OCI-LY1 (cell line): ENCODE data around the gene BMERB1.
A peak's percentile ranks its signal among the peaks of the same experiment; 100 is the strongest.

ENCODE experiments used
- H2AFZ ChIP-seq: fragments of 200-600 bp; sonication (generic), shearing (Covaris generic); 2 replicates; pipeline ENCODE4 v1.6.0; 2014; ENCODE audit warnings: antibody characterized with exemption, mild to moderate bottlenecking, low read length
- H3F3A ChIP-seq: fragments of 200-600 bp; sonication (generic), shearing (Covaris generic); 2 replicates; pipeline ENCODE4 v1.6.0; 2014; ENCODE audit warnings: mild to moderate bottlenecking, antibody characterized with exemption, low read length, moderate library complexity; ENCODE audit not compliant: insufficient read depth
- H3K27ac ChIP-seq: fragments of 200-600 bp; sonication (generic); 2 replicates; pipeline ENCODE4 v1.5.1; 2014; ENCODE audit warnings: low read length, mixed run types, mild to moderate bottlenecking, low read depth; ENCODE audit not compliant: poor library complexity, severe bottlenecking
- H3K27me3 ChIP-seq: fragments of 200-600 bp; sonication (generic); 2 replicates; pipeline ENCODE4 v1.6.0; 2014; ENCODE audit warnings: antibody characterized with exemption, mild to moderate bottlenecking, low read length, moderate library complexity; ENCODE audit not compliant: insufficient read depth
- H3K36me3 ChIP-seq: fragments of 200-600 bp; sonication (generic); 2 replicates; pipeline ENCODE4 v1.6.1; 2014; ENCODE audit warnings: mild to moderate bottlenecking, antibody characterized with exemption, low read length, moderate library complexity, mixed read lengths; ENCODE audit not compliant: insufficient read depth
- H3K4me1 ChIP-seq: fragments of 200-600 bp; sonication (generic); 2 replicates; pipeline ENCODE4 v1.5.1; 2014; ENCODE audit warnings: mild to moderate bottlenecking, low read length, moderate library complexity; ENCODE audit not compliant: insufficient read depth, severe bottlenecking
- H3K4me2 ChIP-seq: fragments of 200-600 bp; sonication (generic), shearing (Covaris generic); 2 replicates; pipeline ENCODE4 v1.6.1; 2014; ENCODE audit warnings: low read length
- H3K4me3 ChIP-seq: fragments of 200-600 bp; sonication (generic); 2 replicates; pipeline ENCODE4 v1.5.1; 2014; ENCODE audit warnings: low read length, low read depth, mild to moderate bottlenecking, mixed read lengths; ENCODE audit not compliant: poor library complexity, severe bottlenecking
- H3K79me2 ChIP-seq: fragments of 200-600 bp; shearing (Covaris generic); 2 replicates; pipeline ENCODE4 v1.6.1; 2016; ENCODE audit warnings: mixed run types, low read length, mixed read lengths; ENCODE audit not compliant: insufficient read depth
- H3K9ac ChIP-seq: fragments of 200-600 bp; sonication (generic), shearing (Covaris generic); 2 replicates; pipeline ENCODE4 v1.6.1; 2014; ENCODE audit warnings: mild to moderate bottlenecking, low read length, mixed read lengths
- H3K9me2 ChIP-seq: fragments of 200-600 bp; sonication (generic), shearing (Covaris generic); 2 replicates; pipeline ENCODE4 v1.6.1; 2014; ENCODE audit warnings: low read depth, mild to moderate bottlenecking, low read length, mixed read lengths
- H3K9me3 ChIP-seq: fragments of 200-600 bp; shearing (Covaris generic); 2 replicates; pipeline ENCODE4 v1.6.1; 2014; ENCODE audit warnings: low read length, mixed read lengths
- H4K20me1 ChIP-seq: fragments of 200-600 bp; sonication (generic), shearing (Covaris generic); 2 replicates; pipeline ENCODE4 v1.6.0; 2016; ENCODE audit warnings: mild to moderate bottlenecking, low read length; ENCODE audit not compliant: insufficient read depth
- EZH2 ChIP-seq: fragments of 200-600 bp; sonication (generic), shearing (Covaris generic); IDR thresholded peaks from 2 replicates; pipeline ENCODE4 v1.8.0; 2017; ENCODE audit warnings: borderline replicate concordance, mixed run types, mild to moderate bottlenecking, antibody characterized with exemption, low read length, moderate library complexity, mixed read lengths
- TF ChIP-seq, protein P1 (sequence below): fragments of 200-600 bp; sonication (generic), shearing (Covaris generic); IDR thresholded peaks from 2 replicates; pipeline ENCODE4 v1.5.1; 2017; ENCODE audit warnings: mild to moderate bottlenecking, antibody characterized with exemption, low read length, moderate library complexity, mixed read lengths

The BMERB1 gene

DNA sequence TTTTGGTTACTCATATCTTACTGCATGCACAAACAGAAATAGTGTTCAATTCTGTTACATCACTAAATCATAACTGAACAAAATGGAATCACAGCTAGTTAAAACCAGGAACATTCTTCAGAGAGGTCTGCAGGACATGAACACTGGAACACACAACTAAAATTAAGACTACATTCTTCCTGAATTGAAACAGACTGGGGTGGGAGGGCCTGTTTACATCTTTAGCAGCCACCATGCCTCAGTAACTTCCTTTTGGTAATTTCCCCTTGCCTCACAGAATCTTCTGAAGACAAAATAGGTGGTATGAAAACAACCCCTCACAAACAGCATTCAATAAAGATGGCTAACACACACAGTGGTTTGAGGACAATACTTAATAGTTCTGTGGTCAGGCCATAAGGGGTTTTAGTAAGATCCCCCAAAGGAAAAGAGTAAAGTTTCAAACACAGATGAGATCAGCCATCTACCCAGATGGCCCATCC is 202.0 kb downstream of the BMERB1 start:
- Histone ChIP-seq H3K27me3 (no peaks in the 10 kb centered on the region), H4K20me1 (no peaks in the 10 kb centered on the region), H3K36me3 (peaks cover 76% of the 10 kb centered on the region), H3K27ac (peak overlapping the region; percentile 93), H3K4me2 (peak overlapping the region; percentile 68), H3K9me2 (no peaks in the 10 kb centered on the region), H3K79me2 (peaks cover 15% of the 10 kb centered on the region), H2AFZ (no peak overlapping the region), H3K9ac (peak overlapping the region; percentile 52), H3K9me3 (no peaks in the 10 kb centered on the region), H3K4me3 (peak overlapping the region; percentile 41), H3F3A (0 out of 2 replicates have a peak, but pooled peaks cover 11% of the 10 kb centered on the region), H3K4me1 (peaks cover 79% of the 10 kb centered on the region)
- no peak for TF ChIP-seq EZH2
- TF ChIP-seq, protein P1, sequence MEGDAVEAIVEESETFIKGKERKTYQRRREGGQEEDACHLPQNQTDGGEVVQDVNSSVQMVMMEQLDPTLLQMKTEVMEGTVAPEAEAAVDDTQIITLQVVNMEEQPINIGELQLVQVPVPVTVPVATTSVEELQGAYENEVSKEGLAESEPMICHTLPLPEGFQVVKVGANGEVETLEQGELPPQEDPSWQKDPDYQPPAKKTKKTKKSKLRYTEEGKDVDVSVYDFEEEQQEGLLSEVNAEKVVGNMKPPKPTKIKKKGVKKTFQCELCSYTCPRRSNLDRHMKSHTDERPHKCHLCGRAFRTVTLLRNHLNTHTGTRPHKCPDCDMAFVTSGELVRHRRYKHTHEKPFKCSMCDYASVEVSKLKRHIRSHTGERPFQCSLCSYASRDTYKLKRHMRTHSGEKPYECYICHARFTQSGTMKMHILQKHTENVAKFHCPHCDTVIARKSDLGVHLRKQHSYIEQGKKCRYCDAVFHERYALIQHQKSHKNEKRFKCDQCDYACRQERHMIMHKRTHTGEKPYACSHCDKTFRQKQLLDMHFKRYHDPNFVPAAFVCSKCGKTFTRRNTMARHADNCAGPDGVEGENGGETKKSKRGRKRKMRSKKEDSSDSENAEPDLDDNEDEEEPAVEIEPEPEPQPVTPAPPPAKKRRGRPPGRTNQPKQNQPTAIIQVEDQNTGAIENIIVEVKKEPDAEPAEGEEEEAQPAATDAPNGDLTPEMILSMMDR = no peak
